HG03442 (cell line): ENCODE measurements around the gene BNC2.

Experiments
- ATAC-seq: cut with Tn5 transposase; IDR thresholded peaks from one replicate; pipeline ENCODE4 v1.9.1; 2021; ENCODE audit warnings: mild to moderate bottlenecking, moderate library complexity; ENCODE audit not compliant: unreplicated experiment

The BNC2 gene

GRCh38 chr9:16387382-16387781 is 483.1 kb downstream of the BNC2 start:
- no peak for ATAC-seq

DNA sequence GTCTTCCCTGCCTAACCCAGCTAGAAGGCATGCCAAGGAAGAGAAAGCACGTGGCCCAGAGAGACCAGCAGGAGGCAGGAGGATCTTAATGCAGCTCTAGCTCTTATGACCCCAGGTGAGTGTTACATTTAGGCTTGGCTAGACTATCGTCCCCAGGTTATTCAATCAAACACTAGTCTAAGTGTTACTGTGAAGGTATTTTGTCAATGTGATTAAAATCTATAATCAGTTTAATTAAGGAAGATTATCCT is 483.7 kb downstream of the BNC2 start:
- ATAC-seq: no peak

DNA sequence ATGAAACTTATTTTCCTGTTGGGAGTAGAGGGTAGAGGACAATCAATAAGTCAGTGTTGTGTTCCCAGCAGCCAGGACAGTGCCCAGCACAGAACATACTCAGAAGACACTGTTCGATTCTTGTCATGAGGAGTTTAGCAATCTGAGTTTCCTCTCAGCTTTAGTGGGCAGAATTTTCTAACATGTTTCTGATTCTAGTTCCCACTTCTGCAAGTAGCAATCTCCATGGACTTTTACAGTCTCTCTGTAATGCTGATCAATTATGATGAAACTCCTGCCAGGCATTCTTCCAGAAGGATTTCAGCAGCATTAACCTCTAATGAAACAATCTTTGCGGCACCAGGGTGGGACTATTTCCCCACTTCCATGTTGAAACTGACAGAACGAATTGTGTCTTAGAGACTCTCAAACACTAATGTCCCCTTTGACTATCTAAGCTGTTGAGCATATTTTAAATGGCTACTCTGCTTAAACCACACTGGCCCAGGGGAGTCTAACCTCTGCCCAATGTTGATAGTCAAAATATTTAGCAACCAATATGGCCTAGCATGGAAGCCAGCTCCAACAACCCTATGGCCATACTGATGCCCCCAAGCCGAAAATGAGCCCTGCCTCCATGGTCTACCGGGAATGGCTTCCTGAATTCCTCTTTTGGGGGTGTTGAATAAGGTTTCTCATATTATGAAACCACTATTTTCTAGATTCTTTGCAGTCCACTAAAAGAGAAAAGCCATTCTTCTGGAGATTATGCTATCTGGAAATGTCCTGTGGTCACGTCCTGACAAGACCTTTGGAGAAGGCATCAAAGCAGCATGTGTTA is 484.3 kb downstream of the BNC2 start:
- no peak for ATAC-seq

- no peak for ATAC-seq
These were observed 484.9 kb downstream of the BNC2 start for GRCh38 chr9:16385590-16385989.

- no peak for ATAC-seq
These were observed 485.5 kb downstream of the BNC2 start for GRCh38 chr9:16384993-16385392.

DNA sequence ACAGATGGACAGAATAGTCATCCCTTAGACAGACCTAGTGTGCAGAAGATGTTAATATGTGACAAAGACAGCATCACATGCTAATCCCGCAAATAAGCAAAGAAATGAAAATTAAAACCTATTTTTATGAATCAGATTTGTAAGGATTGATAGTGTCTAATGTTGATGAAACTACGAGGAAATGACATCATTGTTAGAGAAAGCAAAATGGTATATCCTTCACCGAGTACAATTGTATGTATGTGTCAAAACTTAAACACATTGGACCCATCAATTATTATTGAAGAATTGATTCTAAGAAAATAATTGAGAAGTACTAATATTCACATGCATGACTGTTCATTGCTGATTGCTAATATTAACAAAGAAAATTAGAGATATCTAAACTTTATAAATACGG is 493.2 kb downstream of the BNC2 start:
- ATAC-seq: no peak

DNA sequence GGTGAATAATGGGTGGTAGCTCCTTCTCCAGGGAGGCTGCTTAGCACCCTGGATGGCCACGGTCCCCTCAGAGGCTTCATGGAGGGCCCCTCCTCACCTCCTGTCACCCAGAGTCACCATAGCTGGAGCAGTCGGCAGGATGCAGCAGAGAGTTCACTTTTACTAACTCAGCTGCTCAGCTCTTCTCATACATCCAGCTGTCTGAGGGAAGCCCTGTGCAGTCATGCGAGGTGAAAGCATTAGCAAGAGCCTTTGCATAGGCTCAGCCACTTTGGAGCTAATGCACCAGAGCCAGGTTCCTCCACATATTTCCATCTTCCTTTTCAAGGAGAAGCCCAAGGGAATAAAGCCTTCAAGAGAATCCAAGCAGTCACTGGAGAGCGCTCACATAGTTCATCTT is 499.2 kb downstream of the BNC2 start:
- no peak for ATAC-seq

DNA sequence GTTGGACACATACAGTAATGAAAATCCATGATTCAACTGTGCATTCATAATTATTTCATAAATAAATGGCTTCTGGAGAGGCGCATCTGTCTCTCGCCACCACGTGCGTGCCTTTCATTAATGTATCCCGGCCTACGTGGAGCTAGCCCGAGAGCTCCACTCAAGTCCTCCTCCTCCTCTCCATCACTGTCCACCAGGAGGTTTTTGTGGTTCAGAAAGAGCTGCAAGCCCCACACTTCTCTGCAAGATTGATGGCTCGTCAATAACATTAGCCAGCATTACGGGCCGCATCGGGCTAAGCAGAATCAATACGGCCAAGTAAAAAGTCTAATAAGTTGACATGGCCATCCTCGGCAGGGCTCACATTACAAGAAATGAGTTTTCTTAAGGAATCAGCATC is 499.8 kb downstream of the BNC2 start:
- no peak for ATAC-seq

DNA sequence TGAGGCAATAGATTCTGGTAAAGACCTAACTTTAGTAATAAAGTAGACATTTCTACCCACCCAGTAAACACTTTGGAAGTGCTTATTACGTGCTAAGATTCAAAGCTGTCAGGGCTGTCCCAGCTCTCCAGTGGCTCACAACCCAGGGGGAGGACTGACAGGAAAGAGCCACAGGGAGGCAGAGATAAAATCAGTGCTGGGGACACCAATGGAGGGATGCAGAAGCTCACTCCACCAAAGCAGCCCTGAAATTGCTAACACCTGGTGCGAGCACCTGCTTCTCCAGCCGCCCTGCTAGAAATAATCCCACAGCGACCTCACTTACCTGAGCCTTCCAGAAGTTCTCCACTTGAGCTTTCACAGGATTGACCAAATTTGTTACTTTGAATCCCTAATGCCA is 501.0 kb downstream of the BNC2 start:
- ATAC-seq: no peak

DNA sequence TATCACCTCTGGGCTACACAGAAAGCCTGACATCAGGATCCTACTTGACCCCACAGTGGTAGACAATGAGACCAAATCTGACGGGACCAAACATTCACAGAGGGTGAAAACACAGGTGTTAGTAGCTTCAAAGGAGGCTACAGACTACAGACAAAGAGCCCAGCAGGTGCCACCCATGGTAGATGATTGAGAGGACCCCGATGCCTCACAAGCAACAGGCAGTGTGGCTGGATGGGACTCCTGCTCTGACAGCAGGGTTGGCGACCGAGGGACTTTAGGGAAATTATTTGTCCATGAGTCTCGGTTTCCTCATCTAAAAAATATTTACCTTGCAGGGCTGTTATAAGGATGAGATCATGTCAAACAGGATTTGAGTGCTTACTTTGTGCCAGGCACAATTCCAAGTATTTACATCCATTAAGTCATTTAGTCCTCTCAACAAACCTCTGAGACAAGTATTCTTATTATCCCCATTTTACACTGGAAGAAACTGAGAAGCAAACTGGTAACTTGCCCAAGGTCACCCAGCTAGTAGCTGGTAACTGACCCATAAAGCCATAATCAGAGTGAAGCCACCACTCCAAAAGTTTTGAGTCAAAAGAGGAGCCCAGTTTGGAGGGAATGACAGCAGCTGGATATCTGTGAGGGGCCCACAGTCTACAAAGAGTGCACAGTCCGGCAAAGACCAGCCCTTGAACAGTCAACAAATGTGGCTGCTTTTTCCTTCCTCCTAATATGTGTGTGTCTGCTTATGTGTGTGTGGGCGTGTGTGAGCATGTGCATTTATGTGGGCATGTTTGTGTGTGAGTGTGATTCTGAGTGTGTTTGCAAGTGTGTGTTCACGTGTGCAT is 502.0 kb downstream of the BNC2 start:
- no peak for ATAC-seq

GRCh38 chr9:16367605-16368231 is 502.8 kb downstream of the BNC2 start:
- no peak for ATAC-seq

- no peak for ATAC-seq
These were observed 506.1 kb downstream of the BNC2 start for GRCh38 chr9:16364347-16364746.

DNA sequence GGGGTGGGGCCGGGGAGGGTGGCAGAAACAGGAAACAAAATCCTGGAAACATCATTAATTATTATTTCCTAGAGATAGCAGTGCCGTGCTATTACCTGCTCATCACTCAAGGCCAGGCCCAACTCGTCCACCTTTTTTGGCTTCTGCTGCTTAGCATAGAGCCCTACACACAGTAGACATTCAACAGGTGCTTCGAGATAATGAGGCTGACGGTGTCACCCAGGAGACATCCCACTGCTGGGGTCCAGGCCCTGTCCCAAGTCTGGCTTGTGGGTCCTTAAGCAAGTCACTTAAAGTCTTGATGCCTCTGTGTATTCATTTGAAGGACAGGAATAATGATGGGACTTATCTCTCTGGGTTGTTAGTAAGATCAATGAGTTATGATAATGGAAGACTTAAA is 506.6 kb downstream of the BNC2 start:
- ATAC-seq: no peak

GRCh38 chr9:16363073-16363781 is 507.2 kb downstream of the BNC2 start:
- ATAC-seq: no peak

- no peak for ATAC-seq
These were observed 508.5 kb downstream of the BNC2 start for GRCh38 chr9:16361939-16362338.

DNA sequence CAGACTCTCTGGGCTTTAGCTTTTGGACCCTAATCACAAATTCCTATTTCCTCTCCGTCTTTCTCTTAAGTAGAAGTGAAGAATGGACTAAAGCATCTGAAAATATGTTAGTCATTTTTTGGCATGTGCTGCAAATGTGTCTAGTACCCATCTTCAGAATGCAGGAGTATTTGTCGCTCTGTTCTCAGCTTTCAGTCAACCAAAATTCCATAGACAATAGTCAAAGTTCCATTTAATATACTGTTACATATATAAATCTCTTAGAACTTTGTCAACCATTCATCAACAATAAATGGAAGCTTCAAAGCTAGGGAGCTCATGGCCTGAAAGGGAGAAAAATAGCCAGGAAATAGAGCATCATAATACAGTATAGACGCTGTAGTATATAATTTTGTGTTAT is 509.4 kb downstream of the BNC2 start:
- ATAC-seq: no peak

- ATAC-seq: no peak
These were observed 510.2 kb downstream of the BNC2 start for GRCh38 chr9:16360247-16360646.
